Measurements from ENCODE around the gene NUDT4B. TPM values are rescaled to one million over a fixed set of nuclear protein-coding genes. Genes with fewer than 3 reads are reported as not detected.
"Not testable (repeated sequence)": the region's sequence is repeated elsewhere in the genome, so short reads cannot be mapped to it uniquely, and the experiment has no call there.

The NUDT4B gene
- polyA plus RNA-seq, 3 donors = 5.7 to 6.0 TPM; not detected in 1

GRCh38 chr1:148775263-148775662 is 26.7 kb downstream of the NUDT4B start:
- WGBS, 3 donors = no CpG with 5 or more reads among the region's 2 CpGs

GRCh38 chr1:148777649-148778048 is 29.1 kb downstream of the NUDT4B start:
- WGBS, 3 donors = no CpG with 5 or more reads among the region's 1 CpG

More at GRCh38 chr1:148775263-148775662, 26.7 kb downstream of the NUDT4B start:
- not testable (repeated sequence) for H3K27ac ChIP-seq (ENCODE audit: low read depth, low read length)

GRCh38 chr1:148780404-148780803 is 31.8 kb downstream of the NUDT4B start:
- no CpG with 5 or more reads among the region's 1 CpG for WGBS, 3 donors
- not testable (repeated sequence) for H3K27ac ChIP-seq (ENCODE audit: low read depth, low read length)

More at GRCh38 chr1:148777649-148778048, 29.1 kb downstream of the NUDT4B start:
- not testable (repeated sequence) for H3K27ac ChIP-seq (ENCODE audit: low read depth, low read length)

- H3K27ac ChIP-seq (ENCODE audit: low read depth, low read length) = not testable (repeated sequence)
- WGBS, 3 donors = no CpG with 5 or more reads among the region's 23 CpGs
Measured at GRCh38 chr1:148791543-148792099, 43.0 kb downstream of the NUDT4B start.

- not testable (repeated sequence) for H3K27ac ChIP-seq (ENCODE audit: low read depth, low read length)
- no CpG with 5 or more reads among the region's 4 CpGs for WGBS, 3 donors
Measured at GRCh38 chr1:148793762-148794332, 45.3 kb downstream of the NUDT4B start.

Other genes starting within 250 kb of the NUDT4B start
- 10 to 100 TPM in 2 of 3 donors, 1 to 10 TPM in 1; 9.6 to 21.3 (median 14.0) TPM for gene NBPF14, start 152.8 kb upstream of the NUDT4B start, polyA plus RNA-seq
- 10 to 100 TPM; 11.7 to 37.3 (median 34.9) TPM for gene PDE4DIP, start 95.7 kb downstream of the NUDT4B start, polyA plus RNA-seq